HG03354 (cell line): Measurements from ENCODE around the gene EXOC3.

Experiments used
- ATAC-seq: cut with Tn5 transposase; IDR thresholded peaks from one replicate; pipeline ENCODE4 v1.9.1; 2021; ENCODE audit warnings: mild to moderate bottlenecking; ENCODE audit not compliant: unreplicated experiment, poor library complexity, severe bottlenecking

Gene EXOC3

GRCh38 chr5:515273-515836 is 72.4 kb downstream of the EXOC3 start:
- no peak for ATAC-seq

- ATAC-seq: no peak
These were observed 73.5 kb downstream of the EXOC3 start for GRCh38 chr5:516338-516925.
